Measurements from ENCODE around the gene CDCA8. TPM values are rescaled to one million over a fixed set of nuclear protein-coding genes. Genes with fewer than 3 reads are reported as not detected.
"Not testable (repeated sequence)": the region's sequence is repeated elsewhere in the genome, so short reads cannot be mapped to it uniquely, and the experiment has no call there.

Gene CDCA8
- total and polyA plus RNA-seq, 9 of the 15 experiments (the other 6 are each of a cell fraction or from before 2014, with no cell fraction given), result 26.4 to 148 (median 81.8) TPM

- POLR2A ChIA-PET, result interaction anchor here (0.6 to 1.0 kb wide), 2 partner anchors 39 to 592 kb away, joined by 3 to 4 read pairs; no protein-coding TSS in a partner anchor
These were observed 4.6 kb upstream of the CDCA8 start for GRCh38 chr1:37687764-37688163.

GRCh38 chr1:37688926-37689325 is 3.4 kb upstream of the CDCA8 start:
- ATAC-seq (no peak), DNase-seq (ENCODE audit: extremely low read depth in 1 of 4, low spot score in 3 of 4) (peak in 1 of 4 experiments; percentile 22), FAIRE-seq (no peak)
- peak overlapping the region; percentile 94 for H3K4me2 ChIP-seq (ENCODE audit: insufficient read depth, low read length)
- ChIA-PET CTCF (ENCODE audit: low intra/inter-chr PET ratio) (no interaction called here), POLR2A (interaction anchor here (0.6 to 5.4 kb wide), 11 partner anchors 8 to 623 kb away, joined by 3 to 49 read pairs (median 4); partner anchors contain the start of gene MTF1)
- 39% methylated on average over 4 of the region's 4 CpGs for WGBS (ENCODE audit: insufficient coverage, low coverage, missing lambda C conversion rate)
- H3K9me3 ChIP-seq (replicated peaks; ENCODE audit: control insufficient read depth, insufficient read depth, low read depth, low read length), result no peaks in the 10 kb centered on the region
- no peak overlapping the region for H2AFZ ChIP-seq (ENCODE audit: low read depth, low read length)
- peak overlapping the region; percentile 95 to 98 for H3K9ac ChIP-seq (ENCODE audit: insufficient read depth in 1 of 2, low read depth in 2 of 2, low read length in 2 of 2)
- H4K20me1 ChIP-seq (replicated peaks; ENCODE audit: control insufficient read depth, insufficient read depth, low read length), result no peaks in the 10 kb centered on the region
- peaks cover 19 to 32% of the 10 kb centered on the region in 2 experiments for H3K4me1 ChIP-seq (replicated peaks in 1 of 2; ENCODE audit: control insufficient read depth in 2 of 2, insufficient read depth in 2 of 2, low read length in 2 of 2)
- no TSS peak for BruUV-seq (replicated peaks)
- H3K36me3 ChIP-seq (ENCODE audit: control insufficient read depth, insufficient read depth, low read length), result peaks cover 56% of the 10 kb centered on the region
- in situ Hi-C loops (cut with MboI) (no loop called here), intact Hi-C loops (cut with micrococcal nuclease) (no loop called here)
- H3K4me3 ChIP-seq, result peak overlapping the region; percentile 92
- H3K79me2 ChIP-seq (ENCODE audit: control insufficient read depth, insufficient read depth, low read length), result peaks cover 60% of the 10 kb centered on the region
- H3K27ac ChIP-seq (ENCODE audit: extremely low read depth, low read depth, low read length), result peak overlapping the region; percentile 86
- no peak for TF ChIP-seq ZNF699 (CRISPR knock-in tag; IDR thresholded peaks at IDR 0.05; ENCODE audit: insufficient replicate concordance)
- no peak for TF ChIP-seq FOXM1 (IDR thresholded peaks at IDR 0.05; ENCODE audit: low read depth)
- 0 out of 2 replicates have a peak, but pooled peaks have one; percentile 1 for TF ChIP-seq FOXM1 (CRISPR knock-in tag; IDR thresholded peaks at IDR 0.05; ENCODE audit: low read depth)
- TF ChIP-seq E2F1 (CRISPR knock-in tag; IDR thresholded peaks at IDR 0.05), result 0 out of 2 replicates have a peak, but pooled peaks have one; percentile 40
- no peak for TF ChIP-seq NR2C1 (IDR thresholded peaks at IDR 0.05)
- no peak for TF ChIP-seq NR2C1 (tag; IDR thresholded peaks at IDR 0.05)
- no peak for TF ChIP-seq HMGXB4 (CRISPR knock-in tag; IDR thresholded peaks at IDR 0.05)
- H3K9me1 ChIP-seq (ENCODE audit: control insufficient read depth, insufficient read depth, low read length), result no peaks in the 10 kb centered on the region
- H3K27me3 ChIP-seq (ENCODE audit: control insufficient read depth in 2 of 2, insufficient read depth in 2 of 2, low read length in 2 of 2), result no peaks in the 10 kb centered on the region

More at GRCh38 chr1:37687764-37688163, 4.6 kb upstream of the CDCA8 start:
- H2AFZ ChIP-seq (ENCODE audit: low read depth, low read length); intact Hi-C loops (cut with micrococcal nuclease); DNase-seq (ENCODE audit: extremely low read depth in 1 of 4, low spot score in 3 of 4); H3K9me3 ChIP-seq (replicated peaks; ENCODE audit: control insufficient read depth, insufficient read depth, low read depth, low read length); H3K4me3 ChIP-seq; H3K27ac ChIP-seq (ENCODE audit: extremely low read depth, low read depth, low read length); BruUV-seq (replicated peaks); FAIRE-seq; in situ Hi-C loops (cut with MboI); H3K9ac ChIP-seq (ENCODE audit: insufficient read depth in 1 of 2, low read depth in 2 of 2, low read length in 2 of 2); H3K9me1 ChIP-seq (ENCODE audit: control insufficient read depth, insufficient read depth, low read length); ATAC-seq; H3K4me2 ChIP-seq (ENCODE audit: insufficient read depth, low read length); CTCF ChIA-PET (ENCODE audit: low intra/inter-chr PET ratio); H3K27me3 ChIP-seq (ENCODE audit: control insufficient read depth in 2 of 2, insufficient read depth in 2 of 2, low read length in 2 of 2); H4K20me1 ChIP-seq (replicated peaks; ENCODE audit: control insufficient read depth, insufficient read depth, low read length): not testable (repeated sequence)
- H3K36me3 ChIP-seq (ENCODE audit: control insufficient read depth, insufficient read depth, low read length), result peaks cover 66% of the 10 kb centered on the region
- peaks cover 19 to 31% of the 10 kb centered on the region in 2 experiments for H3K4me1 ChIP-seq (replicated peaks in 1 of 2; ENCODE audit: control insufficient read depth in 2 of 2, insufficient read depth in 2 of 2, low read length in 2 of 2)
- peaks cover 49% of the 10 kb centered on the region for H3K79me2 ChIP-seq (ENCODE audit: control insufficient read depth, insufficient read depth, low read length)
- 93% methylated on average over 2 of the region's 2 CpGs for whole genome bisulfite sequencing (ENCODE audit: insufficient coverage, low coverage, missing lambda C conversion rate)
- peak; percentile 37 for TF ChIP-seq RBM25 (IDR thresholded peaks at IDR 0.05; ENCODE audit: low read depth, low read length, severe bottlenecking)
- peak; percentile 93 for TF ChIP-seq ZNF121 (CRISPR knock-in tag; conservative IDR thresholded peaks at IDR 0.05)

Measured in K562 (cell line).